Measurements from ENCODE around the gene C16orf92.

Gene C16orf92

DNA sequence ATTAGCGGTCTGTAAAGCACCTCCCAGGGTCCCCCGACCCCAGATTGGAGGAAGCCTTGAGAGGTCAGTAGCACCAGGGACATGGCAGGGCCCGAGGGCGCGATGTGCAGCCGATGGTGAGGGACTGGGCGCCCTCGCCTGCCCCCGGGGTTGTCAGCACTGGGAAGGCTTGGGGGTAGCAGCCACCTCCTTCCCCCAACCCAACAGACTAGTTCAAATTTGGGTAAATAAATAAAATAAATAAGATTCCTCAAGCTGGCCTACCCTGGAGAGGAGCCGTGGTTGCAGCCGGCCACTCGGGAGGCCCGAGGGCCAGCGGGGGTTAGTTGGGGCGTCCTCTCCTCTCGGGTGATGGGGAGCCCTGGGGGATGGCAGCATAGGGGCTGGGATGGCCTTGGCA is 1.5 kb downstream of the C16orf92 start:
- H3K4me3 ChIP-seq (replicated peaks; ENCODE audit: low read depth, low read length), result no peak overlapping the region
- no peak for DNase-seq (ENCODE audit: low read depth)
- TF ChIP-seq, protein P1, sequence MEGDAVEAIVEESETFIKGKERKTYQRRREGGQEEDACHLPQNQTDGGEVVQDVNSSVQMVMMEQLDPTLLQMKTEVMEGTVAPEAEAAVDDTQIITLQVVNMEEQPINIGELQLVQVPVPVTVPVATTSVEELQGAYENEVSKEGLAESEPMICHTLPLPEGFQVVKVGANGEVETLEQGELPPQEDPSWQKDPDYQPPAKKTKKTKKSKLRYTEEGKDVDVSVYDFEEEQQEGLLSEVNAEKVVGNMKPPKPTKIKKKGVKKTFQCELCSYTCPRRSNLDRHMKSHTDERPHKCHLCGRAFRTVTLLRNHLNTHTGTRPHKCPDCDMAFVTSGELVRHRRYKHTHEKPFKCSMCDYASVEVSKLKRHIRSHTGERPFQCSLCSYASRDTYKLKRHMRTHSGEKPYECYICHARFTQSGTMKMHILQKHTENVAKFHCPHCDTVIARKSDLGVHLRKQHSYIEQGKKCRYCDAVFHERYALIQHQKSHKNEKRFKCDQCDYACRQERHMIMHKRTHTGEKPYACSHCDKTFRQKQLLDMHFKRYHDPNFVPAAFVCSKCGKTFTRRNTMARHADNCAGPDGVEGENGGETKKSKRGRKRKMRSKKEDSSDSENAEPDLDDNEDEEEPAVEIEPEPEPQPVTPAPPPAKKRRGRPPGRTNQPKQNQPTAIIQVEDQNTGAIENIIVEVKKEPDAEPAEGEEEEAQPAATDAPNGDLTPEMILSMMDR (IDR thresholded peaks at IDR 0.05; ENCODE audit: low read length, missing control alignments), result no peak

- TF ChIP-seq, protein P1 (IDR thresholded peaks at IDR 0.05; ENCODE audit: low read length, missing control alignments), result no peak
- H3K4me3 ChIP-seq (replicated peaks; ENCODE audit: low read depth, low read length), result no peak overlapping the region
Observed at GRCh38 chr16:30025156-30025555, 2.2 kb downstream of the C16orf92 start.

GRCh38 chr16:30025574-30025973 is 2.6 kb downstream of the C16orf92 start:
- no peak overlapping the region for H3K4me3 ChIP-seq (replicated peaks; ENCODE audit: low read depth, low read length)
- DNase-seq (ENCODE audit: low read depth), result no peak
- TF ChIP-seq, protein P1 (IDR thresholded peaks at IDR 0.05; ENCODE audit: low read length, missing control alignments), result no peak

More at GRCh38 chr16:30025156-30025555, 2.2 kb downstream of the C16orf92 start:
- no peak for DNase-seq (ENCODE audit: low read depth)

GRCh38 chr16:30026449-30026848 is 3.5 kb downstream of the C16orf92 start:
- no peak for DNase-seq (ENCODE audit: low read depth)
- H3K4me3 ChIP-seq (replicated peaks; ENCODE audit: low read depth, low read length), result no peak overlapping the region
- TF ChIP-seq, protein P1 (IDR thresholded peaks at IDR 0.05; ENCODE audit: low read length, missing control alignments), result no peak

GRCh38 chr16:30027588-30028437 is 4.8 kb downstream of the C16orf92 start:
- H3K4me3 ChIP-seq (replicated peaks; ENCODE audit: low read depth, low read length), result no peak overlapping the region
- TF ChIP-seq, protein P1 (IDR thresholded peaks at IDR 0.05; ENCODE audit: low read length, missing control alignments), result no peak
- no peak for DNase-seq (ENCODE audit: low read depth)

- TF ChIP-seq, protein P1 (IDR thresholded peaks at IDR 0.05; ENCODE audit: low read length, missing control alignments), result no peak
- H3K4me3 ChIP-seq (replicated peaks; ENCODE audit: low read depth, low read length), result no peak overlapping the region
- no peak for DNase-seq (ENCODE audit: low read depth)
Observed at GRCh38 chr16:30028438-30029076, 5.6 kb downstream of the C16orf92 start.
